ENCODE measurements around the gene PHRF1. TPM values are rescaled to one million over a fixed set of nuclear protein-coding genes. Genes with fewer than 3 reads are reported as not detected.

The PHRF1 gene
- polyA plus RNA-seq, 4 donors, result 18.3 to 33.3 (median 26.8) TPM

DNA sequence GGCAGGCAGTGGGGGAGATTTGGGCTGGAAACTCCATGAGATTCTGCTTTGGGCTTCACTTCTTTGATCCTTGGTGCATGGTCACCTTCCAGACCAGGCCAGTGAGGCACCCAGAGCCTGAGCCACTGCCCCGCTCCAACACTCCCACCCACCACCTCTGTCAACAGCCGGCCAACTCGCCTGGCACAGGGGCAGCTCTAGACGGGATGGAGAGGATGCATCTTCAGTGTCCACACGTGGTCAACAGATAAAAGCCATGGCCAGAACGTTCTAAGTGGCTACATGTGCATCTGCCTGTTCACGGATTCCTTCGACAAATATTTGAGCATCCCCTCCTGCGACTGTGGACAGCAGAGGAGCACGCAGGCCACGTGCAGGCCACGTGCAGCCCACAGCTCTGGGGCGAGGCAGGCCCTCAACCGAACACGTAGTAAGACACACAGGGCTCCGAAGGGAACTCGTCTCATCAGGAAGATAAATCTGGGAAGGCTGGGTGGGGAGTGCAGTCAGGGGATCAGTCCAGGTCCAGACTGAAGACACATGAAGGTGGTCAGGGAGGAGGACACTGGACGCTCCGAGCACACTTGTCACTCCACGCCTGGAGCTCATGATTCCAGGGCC lies 37.7 kb upstream of the PHRF1 start:
- DNase-seq (ENCODE audit: low read depth in 4 of 4, low spot score in 2 of 4), result no peak

DNA sequence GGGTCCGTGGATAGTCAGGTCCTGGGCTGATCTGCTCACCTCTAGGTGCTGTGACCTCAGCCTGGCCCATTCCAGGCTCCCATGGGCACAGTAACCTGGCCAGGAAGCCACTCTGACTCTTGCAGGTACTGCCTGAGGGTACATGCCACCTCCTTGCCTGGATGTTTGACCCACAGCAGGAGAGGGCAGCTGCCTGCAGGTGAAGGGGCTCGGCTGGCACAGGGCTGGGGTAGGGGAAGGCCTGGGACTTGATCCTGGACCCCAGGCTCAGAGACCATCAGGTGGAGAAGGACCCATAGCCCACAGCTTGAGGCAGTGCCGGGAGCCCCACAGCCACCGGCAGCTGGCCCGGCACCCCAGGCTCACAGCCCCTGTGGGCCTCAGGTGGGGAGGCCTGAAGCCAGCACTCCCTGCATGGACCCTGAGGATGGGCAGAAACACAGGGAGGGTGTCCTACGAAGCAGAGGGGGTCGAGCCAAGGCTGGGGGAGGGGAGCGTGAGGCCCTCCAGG lies 36.2 kb upstream of the PHRF1 start:
- no peak for DNase-seq (ENCODE audit: low read depth in 4 of 4, low spot score in 2 of 4)

DNA sequence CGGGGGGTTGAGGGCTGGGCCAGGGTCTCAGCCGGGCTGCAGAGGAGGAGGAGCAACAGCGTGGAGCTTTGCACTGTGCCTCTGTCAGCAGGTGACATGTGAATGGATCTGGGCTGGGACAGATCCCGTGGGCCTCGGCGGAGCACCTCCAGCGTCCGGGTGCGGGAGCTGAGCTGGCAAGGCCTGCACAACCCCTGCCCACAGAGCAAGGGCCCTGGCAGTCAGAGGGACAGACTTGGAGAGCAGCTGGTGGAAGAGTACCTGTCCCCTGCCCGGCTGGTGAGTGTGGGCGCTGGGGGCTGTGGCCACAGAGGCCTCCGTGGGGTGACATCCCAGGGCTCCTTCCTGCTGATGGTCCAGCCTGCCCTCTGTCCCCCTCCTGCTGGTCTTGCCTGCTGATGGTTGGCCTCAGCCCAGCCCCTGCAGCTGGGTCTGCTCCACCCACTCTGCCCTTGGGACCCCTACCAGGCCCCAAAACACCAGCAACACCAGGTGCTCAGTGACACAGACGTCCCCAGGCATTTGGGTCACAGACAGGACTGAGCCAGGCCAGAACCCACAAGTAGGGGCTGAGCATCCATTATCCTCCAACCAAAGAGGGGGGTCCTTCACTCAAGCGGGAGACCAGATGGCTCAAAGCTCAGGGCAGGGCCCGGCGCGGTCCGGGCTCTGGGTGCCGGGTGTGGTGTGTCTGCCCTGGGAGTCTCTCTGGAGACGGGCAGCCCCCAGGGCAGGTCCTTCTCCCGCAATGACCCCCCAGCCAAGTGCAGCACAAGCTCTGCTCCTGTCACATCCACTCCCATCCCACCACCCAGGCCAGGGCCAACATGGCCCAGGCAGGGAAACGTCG lies 35.5 kb upstream of the PHRF1 start:
- no peak for DNase-seq (ENCODE audit: low read depth in 4 of 4, low spot score in 2 of 4)

DNA sequence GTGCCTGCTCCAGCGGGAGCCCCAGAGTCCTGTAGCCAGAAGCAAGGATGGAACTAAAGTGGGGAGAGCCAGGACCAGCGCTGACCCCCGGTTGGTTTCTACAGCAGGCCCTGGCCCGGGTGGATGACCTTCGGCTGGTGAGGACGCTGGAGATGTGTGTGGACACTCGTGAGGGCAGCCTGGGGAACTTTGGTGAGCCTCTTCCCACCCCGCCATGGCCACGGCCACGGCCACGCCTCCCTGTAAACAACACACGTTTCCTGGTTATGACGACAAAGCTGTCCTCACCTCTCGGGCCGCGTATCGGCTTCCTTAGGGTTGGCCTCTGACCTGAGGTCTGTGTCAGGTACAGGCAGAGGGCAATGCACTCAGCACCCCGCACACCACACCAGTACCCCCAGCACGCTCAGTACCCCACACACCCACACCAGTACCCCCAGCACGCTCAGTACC lies 34.8 kb upstream of the PHRF1 start:
- DNase-seq (ENCODE audit: low read depth in 4 of 4, low spot score in 2 of 4), result no peak

DNA sequence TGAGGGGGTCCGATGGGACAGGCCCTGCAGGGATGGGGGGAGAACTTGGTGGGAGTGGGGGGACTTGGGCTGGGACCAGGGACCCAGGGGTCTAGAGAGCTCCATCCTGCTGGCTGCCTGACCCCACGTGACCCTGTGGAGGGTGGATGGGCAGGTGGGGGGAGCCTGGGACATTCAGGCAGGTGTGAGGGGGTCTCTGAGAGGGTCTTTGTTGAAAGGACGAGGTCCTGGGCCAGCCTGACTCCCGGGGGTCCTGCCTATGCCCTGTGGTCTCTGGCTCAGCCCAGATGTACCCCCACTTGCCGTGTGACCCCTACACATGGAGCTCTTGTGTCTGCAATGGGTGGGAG lies 31.5 kb upstream of the PHRF1 start:
- DNase-seq (ENCODE audit: low read depth in 4 of 4, low spot score in 2 of 4), result no peak

DNA sequence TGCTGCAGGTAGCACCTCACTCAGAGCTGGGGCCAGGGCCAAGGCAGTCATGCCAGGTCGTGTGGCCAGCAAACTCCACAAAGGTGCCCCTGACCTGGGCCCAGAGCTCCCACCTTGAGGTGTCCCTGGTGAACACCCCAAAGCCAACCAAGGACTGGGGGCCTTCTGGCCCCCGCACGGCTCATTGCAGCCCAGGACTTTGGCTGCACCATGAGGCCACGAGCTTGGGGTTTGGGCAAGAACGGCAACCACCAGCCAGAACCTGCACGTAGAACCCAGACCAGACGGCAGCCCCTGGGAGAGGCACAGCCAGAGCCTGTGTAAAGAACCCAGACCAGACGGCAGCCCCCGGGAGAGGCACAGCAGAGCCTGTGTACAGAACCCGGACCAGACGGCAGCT lies 31.1 kb upstream of the PHRF1 start:
- no peak for DNase-seq (ENCODE audit: low read depth in 4 of 4, low spot score in 2 of 4)

DNA sequence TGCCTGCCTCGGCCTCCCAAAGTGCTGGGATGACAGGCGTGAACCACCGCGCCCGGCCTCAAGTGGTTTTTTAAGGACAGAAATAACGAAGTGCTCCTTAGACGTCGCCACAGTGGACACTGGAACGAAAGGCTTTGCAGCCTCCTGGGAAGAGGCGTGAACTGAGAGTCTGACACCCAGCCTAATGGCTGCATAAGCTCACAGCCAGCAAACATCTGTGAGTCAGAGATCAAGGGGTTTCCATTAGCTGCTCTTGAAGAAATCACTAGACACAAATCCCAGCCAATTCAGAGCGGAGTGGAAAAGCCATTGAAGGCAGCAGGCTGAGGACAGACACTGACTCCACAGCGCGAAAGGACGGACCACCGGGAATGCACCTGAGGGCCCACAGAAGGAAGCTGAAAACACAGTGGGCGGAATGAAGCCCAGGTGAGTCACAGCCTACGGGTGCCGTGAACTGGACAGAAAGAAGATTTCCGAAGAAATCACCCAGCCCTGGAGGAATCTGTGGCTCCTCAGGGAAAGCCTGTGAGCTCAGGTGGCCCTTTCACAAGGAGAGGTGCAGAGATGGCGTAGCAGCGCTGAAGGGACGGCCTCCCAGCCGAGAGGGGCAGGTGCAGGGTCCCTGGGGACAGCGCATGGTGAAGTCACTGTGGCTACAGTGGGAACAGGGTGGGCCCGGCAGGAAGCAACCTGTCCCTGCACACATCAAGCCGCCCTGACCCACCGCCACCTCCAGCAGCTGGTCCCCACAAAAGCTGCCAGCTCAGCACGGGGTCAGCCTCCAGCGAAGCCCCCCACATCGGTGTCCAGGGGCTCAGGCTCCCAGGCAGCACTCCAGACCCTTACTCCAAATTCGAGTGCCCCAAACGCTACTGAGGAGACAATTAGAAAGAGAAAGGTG lies 27.3 kb upstream of the PHRF1 start:
- DNase-seq (ENCODE audit: low read depth in 4 of 4, low spot score in 2 of 4), result no peak

DNA sequence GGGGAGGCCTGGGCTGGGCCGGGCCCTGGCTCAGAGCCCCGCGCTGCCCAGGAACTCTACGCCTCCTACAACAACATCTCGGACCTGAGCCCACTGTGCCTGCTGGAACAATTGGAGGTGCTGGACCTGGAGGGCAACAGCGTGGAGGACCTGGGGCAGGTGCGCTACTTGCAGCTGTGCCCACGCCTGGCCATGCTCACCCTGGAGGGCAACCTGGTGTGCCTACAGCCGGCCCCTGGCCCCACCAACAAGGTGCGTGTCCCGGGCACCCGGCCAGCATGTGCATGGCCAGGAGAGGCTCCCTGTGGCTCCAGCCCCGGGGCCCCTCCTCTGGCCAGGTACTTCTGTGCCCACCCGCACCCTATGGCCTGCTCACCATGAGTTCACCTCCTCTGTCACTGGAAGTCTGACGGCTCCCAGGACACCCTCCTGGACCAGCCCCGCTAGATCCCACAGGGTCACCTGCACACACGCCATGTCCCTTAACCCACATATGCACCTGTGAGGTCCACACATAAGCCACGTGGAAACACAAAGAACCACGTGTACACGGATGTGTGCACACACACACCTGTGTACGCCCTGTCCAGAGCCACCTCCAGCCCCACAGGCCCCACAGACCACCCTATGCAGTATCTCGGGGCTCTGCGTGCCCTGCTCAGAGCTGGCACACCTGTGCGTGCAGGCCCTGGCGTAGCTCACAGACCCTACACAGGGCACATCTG lies 26.1 kb upstream of the PHRF1 start:
- no peak for DNase-seq (ENCODE audit: low read depth in 4 of 4, low spot score in 2 of 4)

DNA sequence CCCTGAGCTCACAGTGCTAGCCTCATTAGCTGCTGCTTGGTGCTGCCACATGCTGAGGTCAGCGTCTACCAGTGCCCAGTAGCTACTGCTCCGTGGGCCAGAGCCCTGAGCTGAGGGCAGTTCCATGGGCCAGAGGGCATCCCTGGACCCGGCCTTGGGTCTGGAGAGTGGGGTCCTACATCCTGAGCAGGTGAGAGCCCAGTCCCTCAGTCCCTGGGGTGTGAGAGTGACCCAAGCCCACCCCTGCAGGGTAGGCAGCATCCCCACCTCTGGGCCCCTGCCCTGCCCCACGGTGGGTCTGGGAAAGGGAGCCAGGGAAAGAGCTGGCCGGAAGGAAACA lies 25.6 kb upstream of the PHRF1 start:
- DNase-seq (ENCODE audit: low read depth in 4 of 4, low spot score in 2 of 4), result no peak

DNA sequence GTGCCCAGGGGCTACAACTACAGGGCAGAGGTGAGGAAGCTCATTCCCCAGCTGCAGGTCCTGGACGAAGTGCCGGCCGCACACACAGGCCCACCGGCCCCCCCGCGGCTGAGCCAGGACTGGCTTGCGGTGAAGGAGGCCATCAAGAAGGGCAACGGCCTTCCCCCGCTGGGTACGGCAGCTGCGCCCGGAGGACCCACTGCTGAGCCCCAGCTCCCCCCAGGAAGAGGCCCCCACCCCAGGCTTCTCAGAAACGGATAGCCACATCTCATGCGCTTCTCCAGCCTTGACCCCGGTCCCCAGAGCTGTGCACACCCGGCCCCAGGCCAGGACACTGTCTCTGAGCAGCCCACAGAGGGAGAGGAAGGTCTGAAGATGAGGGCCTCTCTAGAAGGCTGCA lies 25.1 kb upstream of the PHRF1 start:
- DNase-seq (ENCODE audit: low read depth in 4 of 4, low spot score in 2 of 4), result no peak

DNA sequence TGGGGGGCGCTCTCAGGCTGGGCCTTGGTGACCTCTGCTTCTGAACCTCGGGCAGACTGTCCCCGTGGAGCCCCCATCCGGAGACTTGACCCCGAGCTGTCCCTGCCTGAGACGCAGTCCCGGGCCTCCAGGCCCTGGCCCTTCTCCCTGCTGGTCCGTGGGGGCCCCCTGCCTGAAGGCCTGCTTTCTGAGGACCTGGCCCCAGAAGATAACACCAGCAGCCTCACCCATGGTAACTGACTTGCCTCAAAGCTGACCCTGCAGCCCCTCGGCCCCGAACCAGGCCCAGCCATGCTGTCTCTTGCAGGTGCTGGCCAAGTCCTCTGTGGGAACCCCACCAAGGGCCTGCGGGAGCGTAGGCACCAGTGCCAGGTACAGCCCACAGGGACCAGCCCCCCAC lies 24.7 kb upstream of the PHRF1 start:
- no peak for DNase-seq (ENCODE audit: low read depth in 4 of 4, low spot score in 2 of 4)

DNA sequence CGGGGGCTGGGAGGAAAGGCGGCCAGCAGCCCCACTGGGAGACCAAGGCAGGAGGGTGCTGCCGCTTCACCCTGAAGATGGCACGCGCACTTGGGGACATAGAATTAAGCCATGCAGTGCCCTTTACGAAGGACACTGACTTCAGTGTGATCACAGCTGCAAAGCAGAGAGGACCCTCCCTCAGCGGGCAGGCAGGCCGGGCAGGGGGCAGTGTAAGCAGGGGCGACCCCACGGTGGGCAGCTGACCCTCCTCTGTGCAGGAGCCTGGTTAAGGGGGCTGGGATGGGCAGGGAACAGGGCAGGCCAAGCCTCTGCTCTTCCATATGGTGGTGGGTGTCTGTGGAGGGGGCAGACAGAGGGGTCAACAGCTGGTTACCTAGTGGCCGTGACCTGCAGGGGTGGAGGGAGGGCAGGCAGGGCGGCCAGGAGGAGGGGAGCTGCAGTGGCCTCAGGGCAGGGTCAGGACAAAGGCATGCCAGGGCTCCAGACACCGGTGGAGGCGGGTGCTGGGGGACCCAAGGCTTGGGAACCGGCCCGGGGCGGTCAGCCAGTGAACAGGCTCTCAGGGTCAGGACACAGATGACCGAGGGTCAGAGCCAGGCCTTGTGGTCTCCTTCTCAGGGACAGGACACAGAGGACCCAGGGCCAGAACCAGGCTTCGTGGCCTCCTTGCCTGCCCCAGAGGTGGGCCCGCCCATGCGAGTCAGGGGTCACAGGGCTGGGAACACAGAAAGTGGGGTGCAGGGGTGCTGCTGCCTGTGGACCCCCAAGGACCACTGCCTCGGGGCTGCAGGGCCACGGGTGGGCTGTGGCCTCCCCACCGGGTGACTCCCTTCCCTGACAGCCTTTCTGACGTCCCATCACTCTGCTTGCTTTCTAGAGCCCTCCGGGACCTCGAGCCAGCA lies 22.9 kb upstream of the PHRF1 start:
- no peak for DNase-seq (ENCODE audit: low read depth in 4 of 4, low spot score in 2 of 4)

DNA sequence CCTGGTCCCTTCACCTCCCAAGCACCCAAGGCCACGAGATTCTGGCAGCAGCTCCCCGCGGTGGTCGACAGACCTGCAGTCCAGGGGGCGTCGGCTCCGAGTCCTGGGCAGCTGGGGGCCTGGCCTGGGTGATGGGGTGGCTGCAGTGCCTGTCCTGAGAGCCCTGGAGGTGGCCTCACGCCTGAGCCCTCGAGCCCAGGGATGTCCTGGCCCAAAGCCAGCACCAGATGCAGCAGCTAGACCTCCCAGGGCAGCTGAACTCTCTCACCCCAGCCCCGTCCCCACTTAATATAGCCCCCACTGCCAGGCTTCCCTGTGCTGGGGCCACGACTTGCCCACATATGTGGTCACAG lies 22.3 kb upstream of the PHRF1 start:
- DNase-seq (ENCODE audit: low read depth in 4 of 4, low spot score in 2 of 4), result no peak

DNA sequence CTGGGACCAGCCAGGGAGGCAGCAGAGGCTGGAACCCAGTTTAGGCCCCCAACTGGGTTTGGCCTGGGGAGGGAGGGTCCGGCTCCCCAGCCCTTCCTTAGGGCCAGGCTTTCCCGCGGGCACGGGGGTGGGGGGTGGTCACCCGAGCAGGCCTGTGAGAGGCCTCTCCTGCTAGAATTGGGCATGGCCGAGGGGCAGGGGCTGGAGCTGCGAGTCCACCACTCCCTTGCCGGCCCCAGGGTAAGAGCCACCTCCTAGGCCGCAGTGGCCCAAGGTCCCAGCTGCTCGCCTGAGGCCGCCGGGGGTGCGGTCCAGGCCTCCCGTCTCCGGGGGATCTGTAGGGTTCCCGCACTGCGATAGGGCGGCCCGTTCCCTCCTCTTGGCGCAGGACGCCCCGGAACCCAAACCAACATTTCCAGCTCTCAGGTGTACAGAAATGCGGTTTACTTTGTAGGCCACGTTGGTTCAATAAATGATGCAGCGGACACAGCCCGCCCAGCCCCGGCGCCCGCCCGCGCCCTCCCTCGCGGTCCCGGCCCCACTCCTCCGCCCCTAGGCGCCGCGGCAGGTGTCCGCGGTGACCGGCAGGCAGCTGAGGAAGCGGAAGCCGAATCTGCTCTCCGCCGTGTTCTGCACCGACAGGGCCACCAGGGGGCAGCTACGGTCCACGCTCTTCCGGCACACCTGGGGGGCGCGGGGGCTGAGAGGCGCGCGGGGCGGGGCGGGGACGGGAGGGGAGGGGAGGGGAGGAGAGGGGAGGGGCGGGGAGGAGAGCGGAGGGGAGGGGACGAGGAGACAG lies 21.6 kb upstream of the PHRF1 start:
- DNase-seq (ENCODE audit: low read depth in 4 of 4, low spot score in 2 of 4), result peak in 1 of 4 donors; percentile 49

DNA sequence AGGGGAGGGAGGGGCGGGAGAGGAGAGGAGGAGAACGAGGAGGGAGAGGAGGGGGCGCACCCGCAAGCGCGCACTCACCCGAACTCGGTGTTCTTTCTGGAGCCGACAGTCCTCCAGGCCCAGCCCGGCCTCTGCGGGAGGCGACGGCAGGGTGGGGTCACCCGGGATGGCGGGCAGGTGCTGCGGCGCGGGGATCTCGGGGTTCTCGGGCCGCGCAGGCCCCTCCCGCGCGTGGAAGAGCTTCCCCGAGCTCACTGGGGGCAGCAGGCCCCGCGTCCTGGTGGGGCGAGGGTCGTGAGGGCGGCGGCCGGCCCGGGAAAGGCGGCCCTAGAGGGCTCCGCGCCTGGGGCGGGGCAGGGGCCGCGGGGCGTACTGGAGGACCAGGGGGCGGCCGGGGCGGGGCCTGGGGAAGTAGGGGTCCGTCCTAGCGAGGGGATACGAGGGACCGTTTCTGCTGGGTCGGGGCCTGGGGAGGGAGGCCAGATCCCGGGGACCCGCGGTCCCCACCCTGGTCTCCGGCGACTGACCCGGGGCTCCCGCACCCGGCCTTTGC lies 21.0 kb upstream of the PHRF1 start:
- no peak for DNase-seq (ENCODE audit: low read depth in 4 of 4, low spot score in 2 of 4)

DNA sequence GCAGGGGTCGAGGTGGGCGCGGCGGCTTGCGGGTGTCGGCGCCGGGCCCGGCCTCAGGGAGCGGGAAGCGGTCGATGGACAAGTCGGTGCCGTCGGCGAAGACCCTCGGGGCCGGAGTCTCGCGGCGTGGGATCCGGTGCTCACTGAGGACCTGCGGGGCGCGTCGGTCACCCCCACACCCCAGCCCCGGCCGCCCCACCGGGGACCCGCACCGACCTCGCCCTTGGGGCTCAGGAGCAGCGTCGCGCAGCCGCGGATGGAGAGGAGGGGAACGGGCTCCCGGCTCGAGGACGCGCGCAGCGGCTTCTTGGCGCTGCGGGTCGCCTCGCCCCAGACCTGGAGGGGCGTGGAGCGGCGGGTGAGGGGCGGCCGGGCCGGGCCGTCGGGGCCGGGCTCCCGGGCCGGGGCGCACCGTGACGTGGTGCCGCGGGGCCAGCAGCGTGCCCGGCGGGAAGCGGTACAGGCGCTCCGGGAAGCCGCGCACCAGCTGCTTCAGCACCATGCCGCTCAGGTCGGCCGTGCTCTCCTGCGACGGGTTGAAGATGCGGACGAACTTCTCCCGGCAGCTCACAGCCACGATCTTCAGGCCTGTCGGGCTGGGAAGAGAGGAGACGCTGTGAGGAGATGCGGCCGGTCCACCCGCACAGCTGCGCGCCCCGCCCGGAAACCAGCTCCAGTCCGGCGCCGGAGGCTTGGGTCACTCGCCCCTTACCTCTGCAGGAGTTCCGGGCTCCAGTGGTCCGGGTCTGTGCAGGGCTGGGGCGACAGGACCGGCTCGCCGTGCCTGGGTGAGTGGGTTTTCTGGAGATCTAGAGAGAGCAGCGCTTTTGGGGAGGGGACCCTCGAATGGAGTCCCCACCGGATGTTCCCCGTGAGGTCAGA lies 20.2 kb upstream of the PHRF1 start:
- no peak for DNase-seq (ENCODE audit: low read depth in 4 of 4, low spot score in 2 of 4)

DNA sequence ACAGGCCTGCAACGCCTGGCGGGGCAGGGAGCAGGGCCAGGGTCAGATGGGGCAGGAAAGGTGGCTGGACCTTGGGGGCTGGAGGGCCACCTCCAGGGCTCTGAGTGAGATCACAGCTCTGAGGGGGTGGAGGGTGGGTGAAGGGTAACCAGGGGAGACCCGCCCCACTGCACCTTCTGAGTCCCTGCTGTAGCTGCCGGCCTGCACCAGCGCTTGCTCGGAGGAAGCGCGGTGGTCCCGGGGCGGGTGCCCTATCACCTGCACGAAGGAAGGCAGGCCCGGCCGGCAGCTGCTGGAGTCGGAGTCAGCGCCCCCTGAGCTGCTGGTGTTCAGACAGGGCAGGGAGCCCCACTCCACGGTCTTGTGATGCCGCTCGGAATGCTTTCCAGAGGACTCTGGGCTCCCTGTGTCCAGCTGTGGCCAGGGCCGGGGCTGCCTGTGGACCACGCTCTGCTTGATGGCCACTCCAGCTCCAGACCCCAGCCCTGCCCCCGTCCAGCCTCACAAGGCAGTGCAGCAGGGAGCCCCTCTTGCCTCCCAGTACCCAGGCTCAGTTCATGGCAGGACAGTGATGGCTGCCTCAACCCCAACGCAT lies 19.5 kb upstream of the PHRF1 start:
- DNase-seq (ENCODE audit: low read depth in 4 of 4, low spot score in 2 of 4), result no peak
